A673 (cell line): ENCODE results near the gene GSE1. TPM values are rescaled to one million over a fixed set of nuclear protein-coding genes. Genes with fewer than 3 reads are reported as not detected.

ENCODE experiments used
- BruUV-seq: library from RNA; stranded (reverse); fragments of 400-500 nt; replicated peaks from 2 replicates; lab custom pipeline; 2021; lab: Mats Ljungman, UMichigan
- CTCF ChIA-PET: fragments of 300-600 bp; sonication (Branson Sonifier 250); formaldehyde crosslinking; loops from one replicate; lab custom pipeline; 2022; ENCODE audit warnings: antibody characterized with exemption; lab: Charles Lee
- POLR2A ChIA-PET: fragments of 300-600 bp; sonication (Branson Sonifier 250); formaldehyde crosslinking; loops from one replicate; lab custom pipeline; 2022; ENCODE audit warnings: antibody characterized with exemption; ENCODE audit not compliant: low non-redundant PET; lab: Charles Lee
- DNase-seq: peaks from one replicate; pipeline ENCODE4 v3.0.0-alpha.2; 2015; ENCODE audit warnings: low spot score
- H3K27ac ChIP-seq: fragments of 200-600 bp; sonication (generic); 2 replicates; pipeline ENCODE4 v1.5.1; 2016; ENCODE audit warnings: mixed run types, low read depth, mild to moderate bottlenecking, mixed read lengths, antibody characterized with exemption, low read length; ENCODE audit not compliant: poor library complexity, severe bottlenecking
- H3K27me3 ChIP-seq: fragments of 200-600 bp; sonication (generic); replicated peaks from 2 replicates; pipeline ENCODE4 v1.6.1; 2017; ENCODE audit warnings: mixed run types, low read depth, mild to moderate bottlenecking, mixed read lengths, antibody characterized with exemption, low read length; ENCODE audit not compliant: insufficient read depth, poor library complexity
- H3K36me3 ChIP-seq: fragments of 200-600 bp; sonication (generic); 2 replicates; pipeline ENCODE4 v1.6.1; 2016; ENCODE audit warnings: mixed run types, mild to moderate bottlenecking, mixed read lengths, antibody characterized with exemption, low read length; ENCODE audit not compliant: insufficient read depth, poor library complexity, severe bottlenecking
- H3K4me1 ChIP-seq: fragments of 200-600 bp; sonication (generic); 2 replicates; pipeline ENCODE4 v1.6.1; 2017; ENCODE audit warnings: mixed run types, mild to moderate bottlenecking, mixed read lengths, antibody characterized with exemption, low read length; ENCODE audit not compliant: insufficient read depth, poor library complexity, severe bottlenecking
- H3K4me3 ChIP-seq: fragments of 200-600 bp; sonication (generic); 2 replicates; pipeline ENCODE4 v1.5.1; 2016; ENCODE audit warnings: low read depth, mixed run types, mild to moderate bottlenecking, mixed read lengths, low read length; ENCODE audit not compliant: poor library complexity, severe bottlenecking
- H3K9me3 ChIP-seq: fragments of 200-600 bp; sonication (generic); 2 replicates; pipeline ENCODE4 v1.6.1; 2016; ENCODE audit warnings: mixed run types, low read depth, mild to moderate bottlenecking, mixed read lengths, antibody characterized with exemption, low read length; ENCODE audit not compliant: poor library complexity, severe bottlenecking
- EZH2 ChIP-seq: fragments of 200-600 bp; sonication (generic); IDR thresholded peaks from 2 replicates; pipeline ENCODE4 v1.6.1; 2017; ENCODE audit warnings: borderline replicate concordance, low read depth, mild to moderate bottlenecking, mixed read lengths, antibody characterized with exemption, low read length; ENCODE audit not compliant: poor library complexity, severe bottlenecking
- intact Hi-C: fragments of 100-400 bp; cut with micrococcal nuclease; formaldehyde crosslinking; loops from one replicate; pipeline ENCODE4 v1.10.0; 2022; ENCODE audit not compliant: unreplicated experiment
- total RNA-seq: library from RNA; stranded (reverse); gene quantifications from 2 replicates; pipeline ENCODE4 v1.2.3, GENCODE V29; 2021
- TF ChIP-seq, protein P1 (sequence below): fragments of 300-800, 200-600 bp; sonication (generic); conservative IDR thresholded peaks from 2 replicates; pipeline ENCODE4 v1.5.1; 2017; ENCODE audit warnings: low read depth, mild to moderate bottlenecking, antibody characterized with exemption, low read length, moderate library complexity, mixed read lengths

Gene GSE1
- total RNA-seq, 1 experiment from 2014 or later: 64.2 TPM

DNA sequence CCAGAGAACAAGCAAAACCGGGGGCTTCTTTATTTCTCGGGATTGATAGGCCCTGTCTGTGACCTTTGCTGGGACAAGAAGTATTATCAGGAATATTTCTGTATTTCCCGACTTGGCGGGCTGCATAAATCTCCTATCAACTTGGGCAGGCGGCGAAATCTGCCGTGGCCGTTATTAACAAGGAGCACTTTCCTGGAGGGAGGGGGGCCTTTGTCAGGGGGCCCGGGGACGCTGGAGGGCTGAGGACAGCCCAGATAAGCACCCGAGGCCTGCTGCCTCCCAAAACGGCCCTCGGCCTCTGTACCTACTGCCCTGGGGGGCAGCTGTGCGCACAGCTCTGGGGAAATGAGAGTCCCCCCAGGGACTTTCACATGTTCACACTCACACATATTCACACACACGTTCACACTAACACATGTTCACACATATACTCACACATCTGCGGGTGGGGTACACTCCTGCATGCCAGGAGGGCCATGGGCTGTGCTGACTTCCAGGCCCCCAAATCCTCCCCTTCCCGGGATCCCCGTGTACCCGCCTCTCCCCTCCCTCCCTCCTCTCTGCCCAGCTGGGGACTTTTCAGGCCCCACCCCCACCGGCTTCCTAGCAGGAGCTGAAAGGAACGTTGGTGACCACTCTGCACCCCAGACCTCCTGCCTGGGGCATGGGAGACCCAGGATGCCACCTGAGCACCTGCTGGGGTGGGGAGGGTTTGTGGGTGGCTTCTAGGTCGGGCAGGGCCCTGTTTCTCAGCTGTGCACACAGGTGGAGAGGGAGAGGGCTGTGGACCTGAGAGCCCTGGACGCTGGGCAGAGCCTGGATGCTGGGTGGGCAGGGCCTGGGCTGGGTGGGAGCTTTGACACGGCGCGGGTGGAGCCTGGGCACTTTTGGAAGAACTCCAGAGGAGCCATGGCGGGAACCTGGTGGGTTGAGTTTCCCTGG is 24.3 kb upstream of the GSE1 start:
- Histone ChIP-seq H3K4me1 (peaks cover 35% of the 10 kb centered on the region), H3K27me3 (no peaks in the 10 kb centered on the region), H3K4me3 (no peak overlapping the region), H3K36me3 (no peaks in the 10 kb centered on the region), H3K27ac (no peak overlapping the region), H3K9me3 (no peaks in the 10 kb centered on the region)
- intact Hi-C loops: no loop called here
- POLR2A ChIA-PET: no interaction called here
- no TSS peak for BruUV-seq
- DNase-seq: no peak
- CTCF ChIA-PET: interaction anchor here (0.6 kb wide), 1 partner anchor 313 kb away, joined by 4 read pairs; no protein-coding TSS in a partner anchor
- TF ChIP-seq, protein P1, sequence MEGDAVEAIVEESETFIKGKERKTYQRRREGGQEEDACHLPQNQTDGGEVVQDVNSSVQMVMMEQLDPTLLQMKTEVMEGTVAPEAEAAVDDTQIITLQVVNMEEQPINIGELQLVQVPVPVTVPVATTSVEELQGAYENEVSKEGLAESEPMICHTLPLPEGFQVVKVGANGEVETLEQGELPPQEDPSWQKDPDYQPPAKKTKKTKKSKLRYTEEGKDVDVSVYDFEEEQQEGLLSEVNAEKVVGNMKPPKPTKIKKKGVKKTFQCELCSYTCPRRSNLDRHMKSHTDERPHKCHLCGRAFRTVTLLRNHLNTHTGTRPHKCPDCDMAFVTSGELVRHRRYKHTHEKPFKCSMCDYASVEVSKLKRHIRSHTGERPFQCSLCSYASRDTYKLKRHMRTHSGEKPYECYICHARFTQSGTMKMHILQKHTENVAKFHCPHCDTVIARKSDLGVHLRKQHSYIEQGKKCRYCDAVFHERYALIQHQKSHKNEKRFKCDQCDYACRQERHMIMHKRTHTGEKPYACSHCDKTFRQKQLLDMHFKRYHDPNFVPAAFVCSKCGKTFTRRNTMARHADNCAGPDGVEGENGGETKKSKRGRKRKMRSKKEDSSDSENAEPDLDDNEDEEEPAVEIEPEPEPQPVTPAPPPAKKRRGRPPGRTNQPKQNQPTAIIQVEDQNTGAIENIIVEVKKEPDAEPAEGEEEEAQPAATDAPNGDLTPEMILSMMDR: no peak
- TF ChIP-seq EZH2: no peak

DNA sequence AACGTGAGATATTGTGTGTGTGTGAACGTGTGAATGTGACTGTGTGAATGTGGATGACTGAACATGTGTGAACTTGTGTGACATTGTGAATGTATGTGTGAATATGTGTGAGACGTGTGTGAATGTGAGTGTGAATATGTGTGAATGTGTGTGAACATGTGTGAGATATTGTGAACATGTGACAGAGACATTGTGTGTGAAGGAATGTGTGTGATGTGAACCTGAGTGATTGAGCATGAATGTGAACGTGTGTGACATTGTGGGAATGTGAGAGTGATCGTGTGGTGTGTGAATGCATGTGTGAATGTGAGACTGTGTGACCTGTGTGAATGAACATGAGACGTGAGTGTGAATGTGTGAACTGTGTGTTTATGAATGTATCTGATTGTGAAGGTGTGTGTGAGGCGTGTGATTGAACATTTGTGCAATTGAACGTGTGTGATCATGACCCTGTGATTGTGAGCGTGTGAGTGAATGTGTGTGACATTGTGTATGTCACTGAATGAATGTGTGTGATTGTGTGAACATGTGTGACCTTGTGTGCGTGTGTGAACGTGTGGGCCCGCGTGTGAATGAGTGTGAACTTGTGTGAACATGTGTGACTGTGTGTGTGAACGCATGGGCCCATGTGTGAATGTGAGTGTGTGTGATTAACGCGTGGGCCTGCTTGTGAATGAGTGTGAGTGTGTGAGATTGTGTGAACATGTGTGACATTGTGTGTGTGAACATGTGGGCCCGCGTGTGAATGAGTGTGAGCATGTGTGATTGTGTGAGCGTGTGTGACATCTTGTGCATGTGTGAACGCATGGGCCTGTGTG is 23.2 kb upstream of the GSE1 start:
- H3K27me3 ChIP-seq: no peaks in the 10 kb centered on the region
- intact Hi-C loops: no loop called here
- H3K9me3 ChIP-seq: no peaks in the 10 kb centered on the region
- no peak overlapping the region for H3K4me3 ChIP-seq
- H3K36me3 ChIP-seq: no peaks in the 10 kb centered on the region
- TF ChIP-seq, protein P1: no peak
- TF ChIP-seq EZH2: no peak
- CTCF ChIA-PET: no interaction called here
- no TSS peak for BruUV-seq
- DNase-seq: no peak
- no peak overlapping the region for H3K27ac ChIP-seq
- POLR2A ChIA-PET: no interaction called here
- peaks cover 29% of the 10 kb centered on the region for H3K4me1 ChIP-seq

DNA sequence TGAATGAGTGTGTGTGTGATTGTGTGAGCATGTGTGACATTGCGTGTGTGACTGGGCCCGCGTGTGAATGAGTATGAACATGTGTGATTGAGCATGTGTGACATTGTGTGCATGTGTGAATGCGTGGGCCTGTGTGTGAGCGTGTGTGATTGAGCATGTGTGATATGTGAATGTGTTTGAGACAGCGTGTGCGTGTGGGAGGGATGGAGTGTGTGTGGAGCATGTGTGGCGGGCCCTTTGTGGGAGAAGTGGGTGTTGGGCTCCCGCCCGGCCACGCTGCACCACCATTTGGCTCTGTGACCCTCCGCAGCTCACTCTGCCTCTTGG is 22.7 kb upstream of the GSE1 start:
- Histone ChIP-seq H3K36me3 (no peaks in the 10 kb centered on the region), H3K9me3 (no peaks in the 10 kb centered on the region), H3K27me3 (no peaks in the 10 kb centered on the region), H3K4me1 (peaks cover 29% of the 10 kb centered on the region), H3K27ac (no peak overlapping the region), H3K4me3 (no peak overlapping the region)
- BruUV-seq: no TSS peak
- intact Hi-C loops: no loop called here
- no peak for TF ChIP-seq EZH2
- TF ChIP-seq, protein P1: no peak
- no peak for DNase-seq
- POLR2A ChIA-PET: no interaction called here
- CTCF ChIA-PET: no interaction called here
